Panc1 (cell line): Measurements from ENCODE around the gene GALNT16. TPM values are rescaled to one million over a fixed set of nuclear protein-coding genes. Genes with fewer than 3 reads are reported as not detected.

ENCODE experiments used
- ATAC-seq: fragments of 200-7000 bp; cut with Tn5 transposase; 2 replicates; pipeline ENCODE4 v1.9.1; 2020; ENCODE audit warnings: mild to moderate bottlenecking, moderate library complexity
- BruUV-seq: library from RNA; stranded (reverse); fragments of 400-500 nt; replicated peaks from 2 replicates; lab custom pipeline; 2021; lab: Mats Ljungman, UMichigan
- CTCF ChIA-PET: fragments of 300-600 bp; sonication (Branson Sonifier 250); formaldehyde crosslinking; loops from one replicate; lab custom pipeline; 2022; ENCODE audit warnings: antibody characterized with exemption; lab: Charles Lee
- POLR2A ChIA-PET: fragments of 300-600 bp; sonication (Branson Sonifier 250); formaldehyde crosslinking; loops from one replicate; lab custom pipeline; 2022; ENCODE audit warnings: antibody characterized with exemption; lab: Charles Lee
- DNase-seq: peaks from one replicate; pipeline ENCODE4 v3.0.0-alpha.2; 2010; ENCODE audit warnings: low read depth, low spot score
- H3K27ac ChIP-seq: 2 replicates; pipeline ENCODE4 v1.5.1; 2011; ENCODE audit warnings: mild to moderate bottlenecking, low read length, inconsistent platforms
- H3K27me3 ChIP-seq: fragments of 200-500 bp; sonication (Bioruptor generic); 2 replicates; pipeline ENCODE4 v1.6.0; 2014; ENCODE audit warnings: low read length, inconsistent platforms; ENCODE audit not compliant: control insufficient read depth, insufficient read depth
- H3K36me3 ChIP-seq: fragments of 200-500 bp; sonication (Bioruptor generic); 2 replicates; pipeline ENCODE4 v1.5.1; 2014; ENCODE audit warnings: inconsistent platforms, mild to moderate bottlenecking, low read length, moderate library complexity; ENCODE audit not compliant: control insufficient read depth, insufficient read depth
- H3K4me1 ChIP-seq: 2 replicates; pipeline ENCODE4 v1.5.1; 2011; ENCODE audit warnings: inconsistent platforms, mild to moderate bottlenecking, low read length, moderate library complexity; ENCODE audit not compliant: control insufficient read depth, insufficient read depth
- H3K4me3 ChIP-seq, 2 experiments: 2 replicates each; pipeline ENCODE4 v1.5.1; 2011 to 2012; ENCODE audit warnings: low read depth in 2 of 2, low read length in 2 of 2, mild to moderate bottlenecking in 2 of 2, inconsistent platforms in 1 of 2, moderate library complexity in 1 of 2
- H3K9me3 ChIP-seq: fragments of 200-500 bp; sonication (Bioruptor generic); 2 replicates; pipeline ENCODE4 v1.5.1; 2014; ENCODE audit warnings: low read depth, mild to moderate bottlenecking, inconsistent platforms, low read length, moderate library complexity; ENCODE audit not compliant: control insufficient read depth, insufficient read depth
- CTCF ChIP-seq: fragments of 450-650 bp; IDR thresholded peaks from 2 replicates; pipeline ENCODE4 v1.5.1; 2017; ENCODE audit warnings: mild to moderate bottlenecking
- POLR2AphosphoS5 ChIP-seq: IDR thresholded peaks from 2 replicates; pipeline ENCODE4 v1.6.1; 2012; ENCODE audit warnings: mild to moderate bottlenecking, low read depth, low read length, moderate library complexity
- REST ChIP-seq, 2 experiments: IDR thresholded peaks; 2 replicates each; pipeline ENCODE4 v1.6.1; 2011 to 2012; ENCODE audit warnings: low read depth in 2 of 2, control low read depth in 1 of 2, low read length in 1 of 2, mild to moderate bottlenecking in 1 of 2, moderate library complexity in 1 of 2; ENCODE audit not compliant: insufficient read depth in 1 of 2
- SIN3A ChIP-seq: IDR thresholded peaks from 2 replicates; pipeline ENCODE4 v1.6.1; 2012; ENCODE audit warnings: low read depth, mild to moderate bottlenecking, low read length, moderate library complexity, borderline replicate concordance; ENCODE audit not compliant: insufficient read depth
- TCF7L2 ChIP-seq: IDR thresholded peaks from 2 replicates; pipeline ENCODE4 v1.6.1; 2011; ENCODE audit warnings: mild to moderate bottlenecking, low read depth, low read length, inconsistent platforms
- in situ Hi-C: cut with HindIII; loops from 2 replicates; pipeline ENCODE4 v1.10.0; 2016; ENCODE audit warnings: low sequenced_read_pairs, low pct_unique_long_range_greater_than_20kb
- intact Hi-C: fragments of 100-400 bp; cut with micrococcal nuclease; formaldehyde crosslinking; loops from one replicate; pipeline ENCODE4 v1.10.0; 2022; ENCODE audit not compliant: unreplicated experiment
- total RNA-seq: library from RNA; stranded (reverse); gene quantifications from one replicate; pipeline ENCODE4 v1.2.1, GENCODE V29; 2021; ENCODE audit not compliant: unreplicated experiment

GALNT16 gene
- total RNA-seq, 1 experiment from 2014 or later = 0.72 TPM

GRCh38 chr14:69249603-69250002, 10.4 kb upstream of the GALNT16 start:
- Histone ChIP-seq H3K4me1 (no peaks in the 10 kb centered on the region), H3K36me3 (no peaks in the 10 kb centered on the region), H3K27me3 (no peaks in the 10 kb centered on the region), H3K27ac (no peak overlapping the region), H3K9me3 (no peaks in the 10 kb centered on the region), H3K4me3 (no peak overlapping the region)
- CTCF ChIA-PET = no interaction called here
- intact Hi-C loops = loop anchor here (10.0 kb wide), 1 partner anchor 105 kb away; no protein-coding TSS in a partner anchor
- no TSS peak for BruUV-seq
- no peak for DNase-seq
- in situ Hi-C loops = no loop called here
- no peak for TF ChIP-seq SIN3A
- TF ChIP-seq REST (IDR thresholded peaks at IDR 0.05; ENCODE audit: insufficient read depth in 1 of 2, low read depth in 2 of 2, low read length in 1 of 2) = no peak
- TF ChIP-seq TCF7L2 = no peak
- TF ChIP-seq POLR2AphosphoS5 = no peak
- no peak for TF ChIP-seq CTCF
- POLR2A ChIA-PET = no interaction called here
- ATAC-seq = no peak

GRCh38 chr14:69252851-69253250, 7.1 kb upstream of the GALNT16 start:
- Histone ChIP-seq H3K4me1 (no peaks in the 10 kb centered on the region), H3K27me3 (no peaks in the 10 kb centered on the region), H3K9me3 (no peaks in the 10 kb centered on the region), H3K27ac (no peak overlapping the region), H3K36me3 (no peaks in the 10 kb centered on the region), H3K4me3 (no peak overlapping the region)
- in situ Hi-C loops = no loop called here
- POLR2A ChIA-PET = no interaction called here
- TF ChIP-seq REST (IDR thresholded peaks at IDR 0.05; ENCODE audit: insufficient read depth in 1 of 2, low read depth in 2 of 2, low read length in 1 of 2) (no peak), TCF7L2 (no peak), CTCF (no peak), SIN3A (no peak), POLR2AphosphoS5 (no peak)
- no peak for ATAC-seq
- CTCF ChIA-PET = no interaction called here
- no peak for DNase-seq
- no TSS peak for BruUV-seq
- intact Hi-C loops = no loop called here
